Left ventricle myocardium inferior (tissue), 1 donor: ENCODE results near the gene YWHAE. TPM values are rescaled to one million over a fixed set of nuclear protein-coding genes. Genes with fewer than 3 reads are reported as not detected.
"Not testable (repeated sequence)": the region's sequence is repeated elsewhere in the genome, so short reads cannot be mapped to it uniquely, and the experiment has no call there.

Source experiments
- DNase-seq: peaks from one replicate; pipeline ENCODE4 v3.0.0-alpha.2; 2020
- H3K27ac ChIP-seq: fragments of 200-600 bp; replicated peaks from 2 replicates; pipeline ENCODE4 v1.8.0; 2021
- H3K27me3 ChIP-seq: fragments of 200-600 bp; 2 replicates; pipeline ENCODE4 v1.8.0; 2021; ENCODE audit warnings: low read depth
- H3K36me3 ChIP-seq: fragments of 200-600 bp; 2 replicates; pipeline ENCODE4 v1.8.0; 2021
- H3K4me1 ChIP-seq: fragments of 200-600 bp; 2 replicates; pipeline ENCODE4 v1.8.0; 2021
- H3K4me3 ChIP-seq: fragments of 200-600 bp; 2 replicates; pipeline ENCODE4 v1.8.0; 2021; ENCODE audit warnings: mild to moderate bottlenecking, moderate library complexity
- H3K9me3 ChIP-seq: fragments of 200-600 bp; replicated peaks from 2 replicates; pipeline ENCODE4 v1.8.0; 2021
- intact Hi-C: fragments of 100-400 bp; cut with micrococcal nuclease; formaldehyde crosslinking; loops from one replicate; pipeline ENCODE4 v1.11.0; 2022
- total RNA-seq: library from RNA; stranded (reverse); fragmentation: NEBNext Ultra II Directional; extraction: Animal tissue kit (Norgen Biotek cat#: 25700); gene quantifications from one replicate; pipeline ENCODE4 v1.2.1, GENCODE V29; 2021
- TF ChIP-seq, protein P1 (sequence below): fragments of 200-600 bp; IDR thresholded peaks from 2 replicates; pipeline ENCODE4 v1.8.0; 2021; ENCODE audit warnings: antibody characterized with exemption, mild to moderate bottlenecking, borderline replicate concordance
- donor health status: DM: no; HTN: yes; CAD: no; lungs with severe emphysema.

YWHAE gene
- total RNA-seq, 1 donor from 2014 or later = 569 TPM

DNA sequence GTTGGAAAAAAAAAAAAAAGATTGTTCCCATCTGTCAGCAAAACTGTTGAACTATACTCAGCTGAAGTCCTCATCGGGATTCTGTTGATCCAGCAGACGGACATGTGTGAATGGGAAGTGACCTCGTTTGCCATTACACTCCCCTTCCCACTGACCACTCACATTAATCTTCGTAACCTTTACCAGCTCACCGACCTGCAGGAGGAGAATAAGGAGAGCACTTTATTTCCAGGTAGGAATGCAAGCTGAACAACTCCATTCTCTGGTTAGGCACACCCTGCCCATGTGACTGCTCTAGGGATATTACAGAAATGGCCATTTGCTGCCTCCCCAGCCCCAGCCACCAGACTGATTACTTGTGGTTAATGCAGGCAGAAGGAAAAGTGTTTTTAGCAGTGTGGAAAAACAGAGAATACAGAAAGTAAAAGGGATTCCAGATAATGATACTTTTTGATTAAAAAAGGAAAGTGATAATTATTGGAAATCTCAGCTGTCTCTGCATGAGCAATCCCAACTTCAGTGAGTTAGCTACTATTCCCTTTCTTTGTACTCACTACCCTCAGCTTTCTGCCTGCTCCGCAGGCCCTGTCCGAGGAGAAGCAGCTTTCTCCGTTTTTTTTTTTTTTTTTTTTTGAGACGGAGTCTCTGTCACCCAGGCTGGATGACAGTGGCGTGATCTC lies 23.6 kb upstream of the YWHAE start:
- H3K27ac ChIP-seq = peak overlapping the region; percentile 75
- no peak for DNase-seq
- intact Hi-C loops = no loop called here
- H3K4me3 ChIP-seq = peak overlapping the region; percentile 10
- no peaks in the 10 kb centered on the region for H3K9me3 ChIP-seq
- TF ChIP-seq, protein P1, sequence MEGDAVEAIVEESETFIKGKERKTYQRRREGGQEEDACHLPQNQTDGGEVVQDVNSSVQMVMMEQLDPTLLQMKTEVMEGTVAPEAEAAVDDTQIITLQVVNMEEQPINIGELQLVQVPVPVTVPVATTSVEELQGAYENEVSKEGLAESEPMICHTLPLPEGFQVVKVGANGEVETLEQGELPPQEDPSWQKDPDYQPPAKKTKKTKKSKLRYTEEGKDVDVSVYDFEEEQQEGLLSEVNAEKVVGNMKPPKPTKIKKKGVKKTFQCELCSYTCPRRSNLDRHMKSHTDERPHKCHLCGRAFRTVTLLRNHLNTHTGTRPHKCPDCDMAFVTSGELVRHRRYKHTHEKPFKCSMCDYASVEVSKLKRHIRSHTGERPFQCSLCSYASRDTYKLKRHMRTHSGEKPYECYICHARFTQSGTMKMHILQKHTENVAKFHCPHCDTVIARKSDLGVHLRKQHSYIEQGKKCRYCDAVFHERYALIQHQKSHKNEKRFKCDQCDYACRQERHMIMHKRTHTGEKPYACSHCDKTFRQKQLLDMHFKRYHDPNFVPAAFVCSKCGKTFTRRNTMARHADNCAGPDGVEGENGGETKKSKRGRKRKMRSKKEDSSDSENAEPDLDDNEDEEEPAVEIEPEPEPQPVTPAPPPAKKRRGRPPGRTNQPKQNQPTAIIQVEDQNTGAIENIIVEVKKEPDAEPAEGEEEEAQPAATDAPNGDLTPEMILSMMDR = no peak
- peaks cover 71% of the 10 kb centered on the region for H3K36me3 ChIP-seq
- H3K4me1 ChIP-seq = peaks cover 39% of the 10 kb centered on the region
- H3K27me3 ChIP-seq = no peaks in the 10 kb centered on the region

DNA sequence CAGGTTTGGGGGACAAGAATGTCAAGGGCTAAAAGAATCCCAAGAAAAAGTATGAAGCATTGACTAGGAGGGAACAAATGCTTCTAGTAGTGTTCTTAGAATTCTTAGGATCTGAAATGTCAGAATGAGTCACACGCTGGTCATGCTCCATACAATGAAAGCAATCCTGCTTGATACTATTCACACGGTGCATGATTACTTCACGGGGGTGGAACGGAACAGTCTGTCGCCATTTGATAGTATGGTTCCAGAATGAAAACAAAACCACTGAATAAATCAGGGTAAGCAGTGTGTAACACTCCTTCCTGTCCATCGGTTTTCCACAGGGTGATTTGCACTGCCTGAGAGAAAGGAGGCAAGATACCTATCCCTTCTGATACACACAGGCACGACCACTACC lies 22.9 kb upstream of the YWHAE start:
- Histone ChIP-seq H3K9me3 (no peaks in the 10 kb centered on the region), H3K4me1 (peaks cover 39% of the 10 kb centered on the region), H3K27ac (peak overlapping the region; percentile 75), H3K4me3 (peak overlapping the region; percentile 10), H3K27me3 (no peaks in the 10 kb centered on the region), H3K36me3 (peaks cover 71% of the 10 kb centered on the region)
- no peak for DNase-seq
- TF ChIP-seq, protein P1 = no peak
- intact Hi-C loops = no loop called here

DNA sequence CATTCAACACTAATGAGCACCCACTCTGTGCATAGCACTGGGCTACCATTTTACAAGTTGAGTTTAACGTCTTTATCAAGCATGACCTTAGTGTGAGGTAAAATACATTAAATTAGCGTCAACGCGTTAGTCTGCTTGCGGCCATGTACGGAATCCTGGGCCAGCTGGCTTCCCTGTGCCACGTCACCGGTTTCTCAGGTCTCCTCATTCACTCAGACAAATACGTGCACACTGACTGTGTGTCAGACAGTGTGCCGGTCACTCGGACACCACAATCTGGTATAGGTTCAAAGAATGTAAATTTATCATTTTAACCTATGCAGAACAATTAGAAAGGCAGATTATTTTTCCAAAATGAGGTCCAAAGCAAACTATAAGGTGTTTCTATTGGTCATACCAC lies 21.4 kb upstream of the YWHAE start:
- Histone ChIP-seq H3K4me1 (peaks cover 36% of the 10 kb centered on the region), H3K27me3 (no peaks in the 10 kb centered on the region), H3K36me3 (peaks cover 65% of the 10 kb centered on the region), H3K9me3 (no peaks in the 10 kb centered on the region), H3K4me3 (no peak overlapping the region), H3K27ac (peak overlapping the region; percentile 75)
- DNase-seq = no peak
- intact Hi-C loops = no loop called here
- TF ChIP-seq, protein P1 = no peak

DNA sequence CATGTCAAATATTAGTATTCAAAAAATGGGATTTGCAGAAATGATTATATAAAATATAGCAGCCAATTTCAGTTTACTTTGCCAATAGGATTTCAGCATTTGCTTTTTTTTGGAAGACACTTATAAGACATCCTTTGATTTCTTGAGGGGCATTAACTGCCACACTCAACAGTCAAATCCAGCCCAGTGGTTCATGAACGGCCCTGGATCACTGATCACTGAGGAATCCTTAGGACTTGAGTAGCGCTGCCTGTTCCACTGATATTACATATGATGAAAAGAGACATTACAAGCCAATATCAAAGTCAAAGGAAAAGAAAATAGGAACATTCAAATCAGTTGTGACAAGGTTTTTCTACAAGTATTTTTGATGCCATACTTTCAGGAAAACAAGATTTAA lies 21.0 kb upstream of the YWHAE start:
- Histone ChIP-seq H3K27ac (no peak overlapping the region), H3K36me3 (peaks cover 60% of the 10 kb centered on the region), H3K4me3 (no peak overlapping the region), H3K4me1 (peaks cover 36% of the 10 kb centered on the region), H3K9me3 (no peaks in the 10 kb centered on the region), H3K27me3 (no peaks in the 10 kb centered on the region)
- intact Hi-C loops = no loop called here
- TF ChIP-seq, protein P1 = no peak
- DNase-seq = no peak

DNA sequence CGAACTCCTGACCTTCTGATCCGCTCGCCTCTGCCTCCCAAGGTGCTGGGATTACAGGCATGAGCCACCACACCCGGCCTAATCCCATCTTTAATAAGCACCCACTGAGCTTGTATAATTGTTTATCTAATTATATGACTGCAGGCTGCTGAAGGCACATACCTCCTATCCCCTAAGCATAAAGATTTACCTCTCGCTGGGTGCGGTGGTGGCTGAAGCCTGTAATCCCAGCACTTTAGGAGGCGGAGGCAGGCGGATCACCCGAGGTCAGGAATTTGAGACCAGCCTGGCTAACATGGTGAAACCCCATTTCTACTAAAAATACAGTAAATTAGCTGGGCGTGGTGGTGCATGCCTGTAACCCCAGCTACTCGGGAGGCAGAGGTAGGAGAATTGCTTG lies 20.1 kb upstream of the YWHAE start:
- H3K9me3 ChIP-seq = no peaks in the 10 kb centered on the region
- H3K4me3 ChIP-seq = no peak overlapping the region
- DNase-seq = no peak
- H3K27ac ChIP-seq = no peak overlapping the region
- H3K27me3 ChIP-seq = no peaks in the 10 kb centered on the region
- peaks cover 56% of the 10 kb centered on the region for H3K36me3 ChIP-seq
- peaks cover 33% of the 10 kb centered on the region for H3K4me1 ChIP-seq
- intact Hi-C loops = no loop called here
- TF ChIP-seq, protein P1 = no peak

DNA sequence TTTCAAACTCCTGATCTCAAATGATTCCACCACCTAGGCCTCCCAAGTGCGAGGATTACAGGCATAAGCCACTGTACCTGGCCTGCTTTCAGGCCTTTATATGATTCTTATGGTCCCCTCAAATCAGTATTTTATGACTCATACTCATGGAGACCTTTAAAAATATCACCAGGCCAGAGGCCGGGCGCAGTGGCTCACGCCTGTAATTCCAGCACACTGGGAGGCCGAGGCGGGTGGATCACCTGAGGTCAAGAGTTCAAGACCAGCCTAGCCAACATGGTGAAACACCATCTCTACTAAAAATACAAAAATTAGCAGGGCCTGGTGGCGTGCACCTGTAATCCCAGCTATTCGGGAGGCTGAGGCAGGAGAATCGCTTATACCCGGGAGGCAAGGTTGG lies 18.5 kb upstream of the YWHAE start:
- peaks cover 47% of the 10 kb centered on the region for H3K36me3 ChIP-seq

More for the DNA sequence above, 18.5 kb upstream of the YWHAE start:
- H3K4me3 ChIP-seq, H3K27me3 ChIP-seq, H3K27ac ChIP-seq, intact Hi-C loops, DNase-seq, H3K9me3 ChIP-seq: not testable (repeated sequence)
- peaks cover 34% of the 10 kb centered on the region for H3K4me1 ChIP-seq
